ENCODE results near the gene PTN.
A peak's percentile ranks its signal among the peaks of the same experiment; 100 is the strongest.
"Not testable (repeated sequence)": the region's sequence is repeated elsewhere in the genome, so short reads cannot be mapped to it uniquely, and the experiment has no call there.

The PTN gene

GRCh38 chr7:137272249-137272648 lies 71.3 kb downstream of the PTN start:
- TF ChIP-seq, protein P1, sequence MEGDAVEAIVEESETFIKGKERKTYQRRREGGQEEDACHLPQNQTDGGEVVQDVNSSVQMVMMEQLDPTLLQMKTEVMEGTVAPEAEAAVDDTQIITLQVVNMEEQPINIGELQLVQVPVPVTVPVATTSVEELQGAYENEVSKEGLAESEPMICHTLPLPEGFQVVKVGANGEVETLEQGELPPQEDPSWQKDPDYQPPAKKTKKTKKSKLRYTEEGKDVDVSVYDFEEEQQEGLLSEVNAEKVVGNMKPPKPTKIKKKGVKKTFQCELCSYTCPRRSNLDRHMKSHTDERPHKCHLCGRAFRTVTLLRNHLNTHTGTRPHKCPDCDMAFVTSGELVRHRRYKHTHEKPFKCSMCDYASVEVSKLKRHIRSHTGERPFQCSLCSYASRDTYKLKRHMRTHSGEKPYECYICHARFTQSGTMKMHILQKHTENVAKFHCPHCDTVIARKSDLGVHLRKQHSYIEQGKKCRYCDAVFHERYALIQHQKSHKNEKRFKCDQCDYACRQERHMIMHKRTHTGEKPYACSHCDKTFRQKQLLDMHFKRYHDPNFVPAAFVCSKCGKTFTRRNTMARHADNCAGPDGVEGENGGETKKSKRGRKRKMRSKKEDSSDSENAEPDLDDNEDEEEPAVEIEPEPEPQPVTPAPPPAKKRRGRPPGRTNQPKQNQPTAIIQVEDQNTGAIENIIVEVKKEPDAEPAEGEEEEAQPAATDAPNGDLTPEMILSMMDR (IDR thresholded peaks at IDR 0.05; ENCODE audit: low read depth, low read length) = no peak
- H3K4me3 ChIP-seq (replicated peaks in 1 of 2; ENCODE audit: low read depth in 2 of 2, low read length in 2 of 2) = no peak overlapping the region

DNA sequence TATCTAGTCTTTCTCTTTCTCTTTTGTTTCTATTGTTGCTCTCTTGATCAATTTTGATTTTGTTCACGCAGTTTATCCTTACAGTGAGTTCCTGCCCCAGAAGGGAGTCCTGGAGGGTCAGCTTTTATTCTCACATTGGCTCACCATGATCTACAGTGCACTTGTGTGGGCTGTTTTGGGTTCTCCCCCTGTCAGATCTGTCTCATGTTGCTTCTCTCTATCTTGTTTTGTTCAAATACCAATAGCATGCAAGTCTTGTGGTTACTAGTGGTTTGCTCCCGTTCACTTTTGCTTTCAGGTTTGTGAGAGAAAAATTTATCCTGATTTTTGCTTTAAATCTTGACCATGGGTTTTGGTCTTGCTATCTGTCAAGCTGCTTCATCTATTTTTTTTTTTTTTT lies 74.3 kb downstream of the PTN start:
- TF ChIP-seq, protein P1 (IDR thresholded peaks at IDR 0.05; ENCODE audit: low read depth, low read length) = no peak
- no peak overlapping the region for H3K4me3 ChIP-seq (replicated peaks in 1 of 2; ENCODE audit: low read depth in 2 of 2, low read length in 2 of 2)
- no peak for DNase-seq (ENCODE audit: low read depth in 2 of 2)

More at GRCh38 chr7:137272249-137272648, 71.3 kb downstream of the PTN start:
- no peak for DNase-seq (ENCODE audit: low read depth in 2 of 2)

DNA sequence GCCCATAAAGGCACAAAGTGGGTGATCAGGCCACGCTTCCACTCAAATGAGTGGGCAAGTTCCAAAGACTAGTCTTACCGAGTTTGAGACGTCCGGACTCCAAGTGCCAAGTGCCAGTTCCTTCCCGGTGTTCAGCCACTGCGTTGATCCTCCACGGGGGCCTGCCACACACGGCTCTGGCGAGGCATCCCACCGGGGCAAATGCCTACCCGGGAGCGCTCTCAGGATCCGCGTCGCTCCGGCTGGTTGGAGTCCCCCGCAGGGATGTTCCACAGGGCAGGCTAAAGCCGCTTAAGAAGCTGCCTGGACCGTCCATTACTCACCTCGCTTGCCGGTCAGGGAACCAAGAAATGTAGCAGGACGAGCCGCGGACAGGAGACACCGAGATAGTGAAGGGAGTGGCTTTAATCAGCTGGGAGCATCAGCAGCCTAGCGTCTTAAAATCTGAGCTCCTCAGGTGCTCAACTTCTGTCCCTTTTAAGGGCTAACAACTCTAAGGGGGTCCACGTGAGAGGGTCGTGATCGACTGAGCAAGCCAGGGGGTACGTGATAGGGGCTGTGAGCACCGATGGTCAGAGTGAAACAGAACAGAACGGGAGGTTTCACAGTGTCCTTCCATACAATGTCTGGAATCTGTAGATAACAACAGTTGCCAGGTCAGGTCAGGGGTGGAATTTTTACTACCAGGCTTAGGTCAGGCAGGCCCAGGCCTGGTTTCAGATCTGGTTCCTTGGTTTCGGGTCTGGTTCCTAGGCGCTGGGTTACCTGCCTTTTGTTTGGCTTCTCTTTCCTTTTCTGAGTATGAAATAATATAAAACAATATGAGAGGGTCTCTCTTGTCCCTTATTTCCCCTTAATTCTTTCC lies 75.3 kb downstream of the PTN start:
- H3K4me3 ChIP-seq (replicated peaks in 1 of 2; ENCODE audit: low read depth in 2 of 2, low read length in 2 of 2); DNase-seq (ENCODE audit: low read depth in 2 of 2): not testable (repeated sequence)

DNA sequence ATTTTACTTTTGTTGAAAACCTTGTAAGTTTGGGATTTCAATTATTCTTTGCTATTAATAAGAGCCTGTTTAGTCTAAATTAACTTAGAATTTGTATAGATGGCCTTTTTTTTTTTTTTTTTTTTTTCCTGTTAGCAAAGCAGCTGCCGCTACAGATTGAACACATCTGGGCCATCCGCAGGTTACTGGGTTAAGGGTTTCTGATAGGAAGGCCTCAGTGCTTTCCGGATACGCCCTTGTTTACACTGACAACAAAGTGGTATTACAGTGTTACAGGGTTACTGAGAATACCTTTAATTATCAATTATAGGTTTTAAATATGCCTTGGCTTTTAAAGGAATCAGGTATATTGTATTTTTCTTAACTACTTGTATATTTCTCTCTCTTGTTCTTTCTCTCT lies 76.8 kb downstream of the PTN start:
- TF ChIP-seq, protein P1 (IDR thresholded peaks at IDR 0.05; ENCODE audit: low read depth, low read length) = no peak
- H3K4me3 ChIP-seq (replicated peaks in 1 of 2; ENCODE audit: low read depth in 2 of 2, low read length in 2 of 2) = no peak overlapping the region
- peak in 1 of 2 donors; percentile 2 for DNase-seq (ENCODE audit: low read depth in 2 of 2)

- DNase-seq (ENCODE audit: low read depth in 2 of 2); H3K4me3 ChIP-seq (replicated peaks in 1 of 2; ENCODE audit: low read depth in 2 of 2, low read length in 2 of 2): not testable (repeated sequence)
Measured at GRCh38 chr7:137265480-137265879, 78.1 kb downstream of the PTN start.

GRCh38 chr7:137262599-137262998 lies 80.9 kb downstream of the PTN start:
- H3K4me3 ChIP-seq (replicated peaks in 1 of 2; ENCODE audit: low read depth in 2 of 2, low read length in 2 of 2) = no peak overlapping the region
- DNase-seq (ENCODE audit: low read depth in 2 of 2) = no peak
- TF ChIP-seq, protein P1 (IDR thresholded peaks at IDR 0.05; ENCODE audit: low read depth, low read length) = no peak

DNA sequence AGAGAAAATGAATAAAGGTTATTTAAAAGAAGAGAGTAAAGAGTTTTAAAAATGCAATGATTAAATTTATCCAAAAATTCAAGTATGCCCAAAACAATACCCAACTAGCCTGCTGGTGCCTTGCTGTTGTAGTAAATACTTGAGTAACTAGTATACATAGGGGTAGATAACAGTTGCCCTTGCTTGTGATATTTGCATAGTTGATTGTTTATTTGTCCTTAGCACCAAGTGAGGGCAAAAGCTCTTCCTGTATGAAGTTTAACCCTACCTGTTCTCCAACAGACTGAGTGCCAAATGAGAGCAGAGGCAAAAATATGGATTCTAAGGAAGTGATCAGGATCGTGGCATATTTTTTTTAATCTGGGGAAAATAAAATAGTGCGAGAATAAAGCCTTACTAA lies 85.0 kb downstream of the PTN start:
- no peak overlapping the region for H3K4me3 ChIP-seq (replicated peaks in 1 of 2; ENCODE audit: low read depth in 2 of 2, low read length in 2 of 2)
- TF ChIP-seq, protein P1 (IDR thresholded peaks at IDR 0.05; ENCODE audit: low read depth, low read length) = no peak
- no peak for DNase-seq (ENCODE audit: low read depth in 2 of 2)

DNA sequence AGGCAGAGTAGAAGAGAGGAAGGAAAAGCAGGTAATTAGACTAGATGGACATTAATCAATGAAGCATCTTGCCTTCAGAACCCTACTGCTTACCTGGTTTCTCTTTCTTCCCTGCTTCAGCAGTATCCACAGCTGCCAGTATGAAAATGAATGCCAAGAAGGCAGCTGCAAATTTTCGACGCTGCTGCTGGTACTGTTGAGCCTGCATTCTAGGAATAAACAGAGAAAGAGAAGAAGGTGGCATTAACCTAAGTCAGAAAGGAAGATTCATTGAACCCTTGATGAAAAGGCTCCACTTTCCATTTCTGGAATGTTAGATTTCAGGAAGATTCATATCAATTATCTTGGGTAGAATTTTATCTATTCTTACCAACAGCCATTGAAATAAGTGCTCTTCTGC lies 88.8 kb downstream of the PTN start:
- TF ChIP-seq, protein P1 (IDR thresholded peaks at IDR 0.05; ENCODE audit: low read depth, low read length) = no peak
- DNase-seq (ENCODE audit: low read depth in 2 of 2) = no peak
- H3K4me3 ChIP-seq (replicated peaks in 1 of 2; ENCODE audit: low read depth in 2 of 2, low read length in 2 of 2) = no peak overlapping the region
